SU-DHL-6 (cell line): ENCODE measurements around the gene GOLM1.
"Not testable (repeated sequence)": the region's sequence is repeated elsewhere in the genome, so short reads cannot be mapped to it uniquely, and the experiment has no call there.

ENCODE experiments used
- H2AFZ ChIP-seq: fragments of 200-600 bp; sonication (generic); 2 replicates; pipeline ENCODE4 v1.6.1; 2014; ENCODE audit warnings: low read depth, mild to moderate bottlenecking, moderate library complexity, mixed read lengths, antibody characterized with exemption, low read length; ENCODE audit not compliant: severe bottlenecking
- H3F3A ChIP-seq: fragments of 200-600 bp; shearing (Covaris generic); 2 replicates; pipeline ENCODE4 v1.6.0; 2016; ENCODE audit warnings: antibody characterized with exemption, mild to moderate bottlenecking; ENCODE audit not compliant: insufficient read depth
- H3K27ac ChIP-seq: fragments of 200-600 bp; sonication (generic); 2 replicates; pipeline ENCODE4 v1.5.1; 2016; ENCODE audit warnings: low read depth, mild to moderate bottlenecking, low read length, moderate library complexity, mixed read lengths
- H3K27me3 ChIP-seq: fragments of 200-600 bp; sonication (generic), shearing (Covaris generic); 2 replicates; pipeline ENCODE4 v1.6.0; 2014; ENCODE audit warnings: mild to moderate bottlenecking, low read length
- H3K36me3 ChIP-seq: fragments of 200-600 bp; sonication (generic); 2 replicates; pipeline ENCODE4 v1.6.1; 2014; ENCODE audit warnings: mild to moderate bottlenecking, low read length, mixed read lengths
- H3K4me2 ChIP-seq: fragments of 300-600, 200-600 bp; shearing (Covaris generic), sonication (generic); 2 replicates; pipeline ENCODE4 v1.6.0; 2014; ENCODE audit warnings: low read length, low read depth, mild to moderate bottlenecking; ENCODE audit not compliant: poor library complexity, severe bottlenecking
- H3K4me3 ChIP-seq: fragments of 200-600 bp; sonication (generic); 2 replicates; pipeline ENCODE4 v1.5.1; 2014; ENCODE audit warnings: antibody characterized with exemption, low read length, mild to moderate bottlenecking, mixed read lengths; ENCODE audit not compliant: insufficient read depth, poor library complexity, severe bottlenecking
- H3K79me2 ChIP-seq: fragments of 200-600 bp; sonication (generic); 2 replicates; pipeline ENCODE4 v1.6.1; 2014; ENCODE audit warnings: mild to moderate bottlenecking, low read length, moderate library complexity; ENCODE audit not compliant: insufficient read depth
- H3K9ac ChIP-seq: fragments of 200-600 bp; sonication (generic); 2 replicates; pipeline ENCODE4 v1.7.0; 2014; ENCODE audit warnings: mild to moderate bottlenecking, low read length
- H3K9me2 ChIP-seq: fragments of 200-600 bp; sonication (generic); replicated peaks from 2 replicates; pipeline ENCODE4 v1.6.1; 2014; ENCODE audit warnings: low read length; ENCODE audit not compliant: insufficient read depth
- H3K9me3 ChIP-seq: fragments of 200-600 bp; sonication (generic); 2 replicates; pipeline ENCODE4 v1.6.1; 2014; ENCODE audit warnings: low read length, mixed read lengths; ENCODE audit not compliant: insufficient read depth
- H4K20me1 ChIP-seq: fragments of 200-600 bp; sonication (generic); 2 replicates; pipeline ENCODE4 v1.6.1; 2014; ENCODE audit warnings: low read depth, mild to moderate bottlenecking, antibody characterized with exemption, low read length, moderate library complexity, mixed read lengths
- CTCF ChIP-seq: fragments of 200-600 bp; sonication (generic); IDR thresholded peaks from one replicate; pipeline ENCODE4 v1.5.1; 2017; ENCODE audit warnings: antibody characterized with exemption, mild to moderate bottlenecking, low read length, moderate library complexity; ENCODE audit not compliant: insufficient read depth, poor library complexity, severe bottlenecking
- EZH2phosphoT487 ChIP-seq: fragments of 200-600 bp; sonication (generic), shearing (Covaris generic); conservative IDR thresholded peaks from 2 replicates; pipeline ENCODE4 v1.6.1; 2018; ENCODE audit warnings: mild to moderate bottlenecking, antibody characterized with exemption, low read length, moderate library complexity, mixed read lengths

GOLM1 gene

GRCh38 chr9:86054695-86055094 is 44.7 kb downstream of the GOLM1 start:
- Histone ChIP-seq H2AFZ (no peak overlapping the region), H3K4me3 (no peak overlapping the region), H3F3A (no peaks in the 10 kb centered on the region), H3K9me3 (no peaks in the 10 kb centered on the region), H3K9me2 (no peaks in the 10 kb centered on the region), H3K27me3 (no peaks in the 10 kb centered on the region), H3K36me3 (no peaks in the 10 kb centered on the region), H4K20me1 (no peaks in the 10 kb centered on the region), H3K4me2 (no peak overlapping the region), H3K9ac (no peak overlapping the region), H3K27ac (no peak overlapping the region), H3K79me2 (no peaks in the 10 kb centered on the region)
- TF ChIP-seq CTCF (no peak), EZH2phosphoT487 (no peak)

GRCh38 chr9:86052556-86053468 is 46.5 kb downstream of the GOLM1 start:
- Histone ChIP-seq H3K9ac (no peak overlapping the region), H2AFZ (no peak overlapping the region), H3K27me3 (no peaks in the 10 kb centered on the region), H3K9me3 (no peaks in the 10 kb centered on the region), H3K9me2 (no peaks in the 10 kb centered on the region), H3F3A (no peaks in the 10 kb centered on the region), H3K27ac (no peak overlapping the region), H3K4me3 (no peak overlapping the region), H3K4me2 (no peak overlapping the region), H3K79me2 (no peaks in the 10 kb centered on the region), H3K36me3 (no peaks in the 10 kb centered on the region), H4K20me1 (no peaks in the 10 kb centered on the region)
- TF ChIP-seq CTCF, result no peak
- no peak for TF ChIP-seq EZH2phosphoT487

GRCh38 chr9:86048018-86048742 is 51.2 kb downstream of the GOLM1 start:
- not testable (repeated sequence) for H3K4me2 ChIP-seq, H3K9me2 ChIP-seq, H3K9ac ChIP-seq, H3K79me2 ChIP-seq, H3K36me3 ChIP-seq, H3K9me3 ChIP-seq, H4K20me1 ChIP-seq, H2AFZ ChIP-seq, H3K27me3 ChIP-seq, H3F3A ChIP-seq, H3K4me3 ChIP-seq, H3K27ac ChIP-seq

GRCh38 chr9:86047361-86047760 is 52.0 kb downstream of the GOLM1 start:
- no peaks in the 10 kb centered on the region for H3K9me3 ChIP-seq
- no peaks in the 10 kb centered on the region for H3F3A ChIP-seq
- H3K79me2 ChIP-seq, result no peaks in the 10 kb centered on the region
- no peaks in the 10 kb centered on the region for H3K9me2 ChIP-seq
- TF ChIP-seq CTCF (no peak), EZH2phosphoT487 (no peak)
- no peak overlapping the region for H3K4me2 ChIP-seq
- H3K27me3 ChIP-seq, result no peaks in the 10 kb centered on the region
- no peaks in the 10 kb centered on the region for H3K36me3 ChIP-seq
- no peak overlapping the region for H3K4me3 ChIP-seq
- no peaks in the 10 kb centered on the region for H4K20me1 ChIP-seq
- H2AFZ ChIP-seq, result no peak overlapping the region
- H3K27ac ChIP-seq, result no peak overlapping the region
- H3K9ac ChIP-seq, result no peak overlapping the region
